AG04450 (cell line): ENCODE data around the gene ASB6. TPM values are rescaled to one million over a fixed set of nuclear protein-coding genes. Genes with fewer than 3 reads are reported as not detected.

Source experiments
- CTCF ChIA-PET: fragments of 300-600, 350-600 bp; formaldehyde crosslinking; extraction: SDS; loops from one replicate; lab custom pipeline; 2022; ENCODE audit warnings: antibody characterized with exemption, inconsistent platforms; lab: Charles Lee
- POLR2A ChIA-PET: fragments of 350-600 bp; formaldehyde crosslinking; extraction: SDS; loops from one replicate; lab custom pipeline; 2021; ENCODE audit warnings: antibody characterized with exemption, inconsistent platforms; lab: Yijun Ruan, JAX
- DNase-seq: peaks from one replicate; pipeline ENCODE4 v3.0.0-alpha.2; 2011; ENCODE audit warnings: low read depth, low spot score
- H3K27ac ChIP-seq: one replicate; pipeline ENCODE4 v1.5.1; 2012; ENCODE audit warnings: low read depth, low read length, control low read depth
- H3K27me3 ChIP-seq: one replicate; pipeline ENCODE4 v1.6.0; 2012; ENCODE audit warnings: low read length; ENCODE audit not compliant: control insufficient read depth, insufficient read depth
- H3K4me3 ChIP-seq: 2 replicates; pipeline ENCODE4 v1.5.1; 2011; ENCODE audit warnings: mild to moderate bottlenecking, low read depth, low read length, control low read depth
- H3K9me3 ChIP-seq: 2 replicates; pipeline ENCODE4 v1.5.1; 2012; ENCODE audit warnings: low read length; ENCODE audit not compliant: control insufficient read depth, insufficient read depth
- polyA plus RNA-seq: library from polyadenylated mRNA; depleted of rRNA; stranded (reverse); fragments of >200 nt; gene quantifications from 2 replicates; pipeline ENCODE4 v1.2.3, GENCODE V29; 2011
- TF ChIP-seq, protein P1 (sequence below): IDR thresholded peaks from 2 replicates; pipeline ENCODE4 v1.5.1; 2011; ENCODE audit warnings: low read depth, low read length, control low read depth, inconsistent platforms

The ASB6 gene
- polyA plus RNA-seq, 1 experiment, result 11.6 TPM

DNA sequence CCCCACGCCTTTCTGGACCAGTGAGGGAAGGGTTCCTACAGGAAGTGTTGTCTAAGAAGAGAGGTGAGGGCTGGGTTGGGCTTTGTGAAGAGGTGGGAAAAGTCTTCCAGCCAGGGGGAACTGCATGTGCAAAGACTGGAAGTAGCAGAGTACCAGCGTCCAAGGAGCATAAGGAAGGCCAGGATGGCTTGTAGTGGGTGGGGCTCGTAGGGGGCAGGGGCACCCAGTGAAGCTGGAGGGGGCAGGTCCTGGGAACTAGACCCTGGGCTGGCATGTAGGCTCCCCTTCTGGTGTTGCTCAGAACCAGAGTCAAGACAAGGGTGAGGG is 43.9 kb upstream of the ASB6 start:
- TF ChIP-seq, protein P1, sequence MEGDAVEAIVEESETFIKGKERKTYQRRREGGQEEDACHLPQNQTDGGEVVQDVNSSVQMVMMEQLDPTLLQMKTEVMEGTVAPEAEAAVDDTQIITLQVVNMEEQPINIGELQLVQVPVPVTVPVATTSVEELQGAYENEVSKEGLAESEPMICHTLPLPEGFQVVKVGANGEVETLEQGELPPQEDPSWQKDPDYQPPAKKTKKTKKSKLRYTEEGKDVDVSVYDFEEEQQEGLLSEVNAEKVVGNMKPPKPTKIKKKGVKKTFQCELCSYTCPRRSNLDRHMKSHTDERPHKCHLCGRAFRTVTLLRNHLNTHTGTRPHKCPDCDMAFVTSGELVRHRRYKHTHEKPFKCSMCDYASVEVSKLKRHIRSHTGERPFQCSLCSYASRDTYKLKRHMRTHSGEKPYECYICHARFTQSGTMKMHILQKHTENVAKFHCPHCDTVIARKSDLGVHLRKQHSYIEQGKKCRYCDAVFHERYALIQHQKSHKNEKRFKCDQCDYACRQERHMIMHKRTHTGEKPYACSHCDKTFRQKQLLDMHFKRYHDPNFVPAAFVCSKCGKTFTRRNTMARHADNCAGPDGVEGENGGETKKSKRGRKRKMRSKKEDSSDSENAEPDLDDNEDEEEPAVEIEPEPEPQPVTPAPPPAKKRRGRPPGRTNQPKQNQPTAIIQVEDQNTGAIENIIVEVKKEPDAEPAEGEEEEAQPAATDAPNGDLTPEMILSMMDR, result no peak
- no peaks in the 10 kb centered on the region for H3K27me3 ChIP-seq
- POLR2A ChIA-PET, result no interaction called here
- H3K4me3 ChIP-seq, result no peak overlapping the region
- H3K9me3 ChIP-seq, result no peaks in the 10 kb centered on the region; the same call in 1 of the 2 replicates
- H3K27ac ChIP-seq, result no peak overlapping the region
- DNase-seq, result no peak
- CTCF ChIA-PET, result no interaction called here

DNA sequence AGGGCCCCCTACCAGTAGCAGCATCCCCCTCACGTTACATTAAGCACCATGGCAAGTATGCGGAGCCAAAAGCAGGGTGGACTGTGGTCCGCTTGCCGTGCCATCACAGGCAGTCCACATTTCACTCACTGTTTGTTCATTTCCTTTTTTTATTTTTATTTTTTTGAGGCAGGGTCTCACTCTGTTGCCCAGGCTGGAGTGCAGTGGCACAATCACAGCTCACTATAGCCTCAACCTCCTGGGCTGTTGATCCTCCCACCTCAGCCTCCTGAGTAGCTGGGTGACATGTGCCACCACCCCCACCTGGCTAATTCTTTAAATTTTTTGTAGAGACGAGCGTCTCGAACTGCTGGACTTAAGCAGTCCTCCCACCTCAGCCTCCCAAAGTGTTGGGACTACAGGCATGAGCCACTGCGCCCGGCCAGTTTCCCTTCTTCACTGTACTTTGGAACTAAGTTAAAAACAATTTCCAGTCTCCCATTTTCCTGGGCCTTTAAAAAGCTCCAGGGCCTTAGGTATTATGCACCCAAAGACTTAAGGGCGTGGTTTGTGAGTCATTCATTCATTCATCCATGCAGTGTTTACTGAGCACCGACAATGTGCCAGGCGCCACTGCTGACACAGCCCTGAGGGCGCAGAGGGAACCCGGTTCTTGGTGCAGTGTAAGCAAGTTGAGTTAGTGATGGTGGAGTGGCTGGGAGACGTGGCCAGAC is 43.4 kb upstream of the ASB6 start:
- POLR2A ChIA-PET, result no interaction called here
- H3K9me3 ChIP-seq, result no peaks in the 10 kb centered on the region; the same call in 1 of the 2 replicates
- H3K27ac ChIP-seq, result no peak overlapping the region
- H3K27me3 ChIP-seq, result no peaks in the 10 kb centered on the region
- H3K4me3 ChIP-seq, result no peak overlapping the region
- TF ChIP-seq, protein P1, result no peak
- CTCF ChIA-PET, result interaction anchor here (0.9 kb wide), 1 partner anchor 105 kb away, joined by 3 read pairs; no protein-coding TSS in a partner anchor
- no peak for DNase-seq

DNA sequence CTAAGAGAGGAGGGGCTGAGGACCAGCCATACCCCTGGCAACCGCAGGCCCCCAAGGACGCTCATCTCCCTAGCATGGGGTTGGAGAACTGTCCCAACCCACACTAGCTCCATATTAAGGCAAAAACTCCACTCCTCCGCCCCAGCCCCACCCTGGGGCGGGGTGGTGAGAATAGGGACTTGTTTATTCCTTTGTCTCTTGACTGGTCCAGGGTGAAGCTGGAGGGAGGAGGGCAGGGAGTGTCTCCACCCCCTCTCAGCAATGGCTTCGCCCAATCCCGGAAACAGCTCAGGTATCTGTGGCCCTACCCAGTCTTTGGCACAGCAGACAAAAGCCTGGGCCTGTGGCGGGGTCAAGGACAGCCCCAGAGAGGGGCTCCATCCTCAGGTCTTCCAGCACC is 40.4 kb upstream of the ASB6 start:
- H3K27me3 ChIP-seq, result no peaks in the 10 kb centered on the region
- POLR2A ChIA-PET, result no interaction called here
- CTCF ChIA-PET, result interaction anchor here (0.7 to 0.9 kb wide), 2 partner anchors 40 to 45 kb away, joined by 3 to 4 read pairs; no protein-coding TSS in a partner anchor
- no peak for DNase-seq
- no peak overlapping the region for H3K4me3 ChIP-seq
- TF ChIP-seq, protein P1, result no peak
- no peaks in the 10 kb centered on the region; the same call in 1 of the 2 replicates for H3K9me3 ChIP-seq
- H3K27ac ChIP-seq, result no peak overlapping the region

DNA sequence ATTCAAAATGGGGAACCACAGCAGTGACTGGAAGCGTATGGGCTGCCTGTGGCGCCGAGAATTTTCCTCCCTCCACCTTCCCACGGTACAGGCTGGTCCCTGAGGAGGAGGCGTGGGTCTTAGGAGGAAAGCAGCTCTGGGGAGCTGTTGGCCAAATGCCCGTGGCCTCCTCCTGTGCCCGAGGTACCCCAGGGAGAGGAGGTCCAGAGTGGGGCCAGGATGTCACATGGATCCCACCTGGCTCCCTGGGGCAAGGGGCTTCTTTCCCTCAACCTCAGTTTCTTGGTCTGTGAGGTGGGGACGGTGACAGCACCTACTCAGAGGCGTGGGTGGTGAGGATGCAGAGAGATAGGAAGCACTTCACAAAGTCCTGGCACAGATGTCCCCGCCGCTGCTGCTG is 40.0 kb upstream of the ASB6 start:
- ChIA-PET POLR2A (no interaction called here), CTCF (interaction anchor here (0.9 kb wide), 1 partner anchor 45 kb away, joined by 3 read pairs; no protein-coding TSS in a partner anchor)
- Histone ChIP-seq H3K27ac (no peak overlapping the region), H3K9me3 (no peaks in the 10 kb centered on the region; the same call in 1 of the 2 replicates), H3K27me3 (no peaks in the 10 kb centered on the region), H3K4me3 (no peak overlapping the region)
- TF ChIP-seq, protein P1, result no peak
- DNase-seq, result no peak

DNA sequence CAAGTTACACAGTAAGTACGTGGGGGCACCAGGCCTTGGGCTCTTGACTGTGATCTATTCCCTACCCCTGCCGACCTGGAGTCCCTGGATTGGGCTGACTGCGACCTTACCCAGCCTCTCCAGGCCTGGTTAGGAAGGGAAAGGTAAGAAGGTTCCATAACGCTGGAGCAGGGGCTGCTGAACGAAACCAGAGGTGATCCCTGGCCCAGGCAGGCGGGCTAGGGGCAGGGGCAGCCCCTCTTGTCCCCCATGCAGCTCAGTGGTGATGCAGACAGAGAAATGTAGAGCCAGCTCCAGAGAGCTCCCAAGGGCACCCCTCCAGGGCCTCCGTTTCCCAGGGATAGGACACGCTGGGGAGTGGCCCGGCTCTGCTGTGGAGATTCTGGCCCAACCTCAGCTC is 37.6 kb upstream of the ASB6 start:
- Histone ChIP-seq H3K27ac (no peak overlapping the region), H3K27me3 (no peaks in the 10 kb centered on the region), H3K9me3 (no peaks in the 10 kb centered on the region; the same call in 1 of the 2 replicates), H3K4me3 (no peak overlapping the region)
- DNase-seq, result no peak
- TF ChIP-seq, protein P1, result no peak
- POLR2A ChIA-PET, result no interaction called here
- CTCF ChIA-PET, result no interaction called here
